ENCODE measurements around the gene VTI1A.

DNA sequence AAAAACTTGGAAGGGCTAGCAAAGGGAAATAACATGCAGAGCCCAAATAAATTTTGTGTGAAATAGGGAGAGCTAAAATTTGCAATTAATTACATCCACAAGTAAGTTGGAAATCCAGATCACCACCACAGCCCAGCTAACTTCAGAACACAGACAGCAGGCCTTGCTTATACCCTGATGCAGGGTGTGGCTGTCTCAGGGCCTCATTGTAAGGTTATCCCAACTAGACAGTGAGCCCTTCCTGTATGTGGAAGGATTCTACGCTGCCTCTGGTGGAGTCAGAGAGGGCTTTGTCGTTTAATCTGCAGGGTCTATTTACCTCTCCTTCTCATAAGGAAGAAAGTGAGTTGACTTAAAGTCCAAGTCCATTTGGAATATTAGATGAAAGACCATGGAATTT lies 322.1 kb downstream of the VTI1A start:
- TF ChIP-seq POLR2A (IDR thresholded peaks at IDR 0.05) (no peak), POLR2AphosphoS5 (IDR thresholded peaks at IDR 0.05) (no peak)
- TF ChIP-seq, protein P1, sequence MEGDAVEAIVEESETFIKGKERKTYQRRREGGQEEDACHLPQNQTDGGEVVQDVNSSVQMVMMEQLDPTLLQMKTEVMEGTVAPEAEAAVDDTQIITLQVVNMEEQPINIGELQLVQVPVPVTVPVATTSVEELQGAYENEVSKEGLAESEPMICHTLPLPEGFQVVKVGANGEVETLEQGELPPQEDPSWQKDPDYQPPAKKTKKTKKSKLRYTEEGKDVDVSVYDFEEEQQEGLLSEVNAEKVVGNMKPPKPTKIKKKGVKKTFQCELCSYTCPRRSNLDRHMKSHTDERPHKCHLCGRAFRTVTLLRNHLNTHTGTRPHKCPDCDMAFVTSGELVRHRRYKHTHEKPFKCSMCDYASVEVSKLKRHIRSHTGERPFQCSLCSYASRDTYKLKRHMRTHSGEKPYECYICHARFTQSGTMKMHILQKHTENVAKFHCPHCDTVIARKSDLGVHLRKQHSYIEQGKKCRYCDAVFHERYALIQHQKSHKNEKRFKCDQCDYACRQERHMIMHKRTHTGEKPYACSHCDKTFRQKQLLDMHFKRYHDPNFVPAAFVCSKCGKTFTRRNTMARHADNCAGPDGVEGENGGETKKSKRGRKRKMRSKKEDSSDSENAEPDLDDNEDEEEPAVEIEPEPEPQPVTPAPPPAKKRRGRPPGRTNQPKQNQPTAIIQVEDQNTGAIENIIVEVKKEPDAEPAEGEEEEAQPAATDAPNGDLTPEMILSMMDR (IDR thresholded peaks at IDR 0.05), result no peak

Measured in breast epithelium (tissue), 3 donors.